Suprapubic skin (tissue), 4 donors: ENCODE measurements around the gene FILIP1L.

Source experiments
- POLR2A ChIP-seq, 2 donors: fragments of 450-650 bp; IDR thresholded peaks; one replicate each; pipeline ENCODE4 v1.6.1; 2017; ENCODE audit warnings: antibody characterized with exemption in 2 of 2, mild to moderate bottlenecking in 2 of 2, moderate library complexity in 2 of 2
- POLR2AphosphoS5 ChIP-seq, 3 donors: sonication (generic); formaldehyde crosslinking; IDR thresholded peaks; one replicate each; pipeline ENCODE4 v1.6.1; 2017; ENCODE audit warnings: antibody characterized with exemption in 3 of 3
- TF ChIP-seq, protein P1 (sequence below), 2 donors: fragments of 200-600 bp in 1 of 2; fragments of 450-650 bp in 1 of 2; sonication (generic) in 1 of 2; IDR thresholded peaks; one replicate each; pipeline ENCODE4 v1.5.1; 2016 to 2019; ENCODE audit warnings: antibody characterized with exemption in 2 of 2, mild to moderate bottlenecking in 1 of 2, moderate library complexity in 1 of 2

GRCh38 chr3:100131241-100131640 is 16.9 kb upstream of the FILIP1L start:
- TF ChIP-seq, protein P1, sequence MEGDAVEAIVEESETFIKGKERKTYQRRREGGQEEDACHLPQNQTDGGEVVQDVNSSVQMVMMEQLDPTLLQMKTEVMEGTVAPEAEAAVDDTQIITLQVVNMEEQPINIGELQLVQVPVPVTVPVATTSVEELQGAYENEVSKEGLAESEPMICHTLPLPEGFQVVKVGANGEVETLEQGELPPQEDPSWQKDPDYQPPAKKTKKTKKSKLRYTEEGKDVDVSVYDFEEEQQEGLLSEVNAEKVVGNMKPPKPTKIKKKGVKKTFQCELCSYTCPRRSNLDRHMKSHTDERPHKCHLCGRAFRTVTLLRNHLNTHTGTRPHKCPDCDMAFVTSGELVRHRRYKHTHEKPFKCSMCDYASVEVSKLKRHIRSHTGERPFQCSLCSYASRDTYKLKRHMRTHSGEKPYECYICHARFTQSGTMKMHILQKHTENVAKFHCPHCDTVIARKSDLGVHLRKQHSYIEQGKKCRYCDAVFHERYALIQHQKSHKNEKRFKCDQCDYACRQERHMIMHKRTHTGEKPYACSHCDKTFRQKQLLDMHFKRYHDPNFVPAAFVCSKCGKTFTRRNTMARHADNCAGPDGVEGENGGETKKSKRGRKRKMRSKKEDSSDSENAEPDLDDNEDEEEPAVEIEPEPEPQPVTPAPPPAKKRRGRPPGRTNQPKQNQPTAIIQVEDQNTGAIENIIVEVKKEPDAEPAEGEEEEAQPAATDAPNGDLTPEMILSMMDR (IDR thresholded peaks at IDR 0.05), result no peak
- TF ChIP-seq POLR2A (IDR thresholded peaks at IDR 0.05) (no peak), POLR2AphosphoS5 (IDR thresholded peaks at IDR 0.05) (no peak)
